Measurements from ENCODE around the gene MROH2A.
"Not testable (repeated sequence)": the region's sequence is repeated elsewhere in the genome, so short reads cannot be mapped to it uniquely, and the experiment has no call there.

Gene MROH2A, protein sequence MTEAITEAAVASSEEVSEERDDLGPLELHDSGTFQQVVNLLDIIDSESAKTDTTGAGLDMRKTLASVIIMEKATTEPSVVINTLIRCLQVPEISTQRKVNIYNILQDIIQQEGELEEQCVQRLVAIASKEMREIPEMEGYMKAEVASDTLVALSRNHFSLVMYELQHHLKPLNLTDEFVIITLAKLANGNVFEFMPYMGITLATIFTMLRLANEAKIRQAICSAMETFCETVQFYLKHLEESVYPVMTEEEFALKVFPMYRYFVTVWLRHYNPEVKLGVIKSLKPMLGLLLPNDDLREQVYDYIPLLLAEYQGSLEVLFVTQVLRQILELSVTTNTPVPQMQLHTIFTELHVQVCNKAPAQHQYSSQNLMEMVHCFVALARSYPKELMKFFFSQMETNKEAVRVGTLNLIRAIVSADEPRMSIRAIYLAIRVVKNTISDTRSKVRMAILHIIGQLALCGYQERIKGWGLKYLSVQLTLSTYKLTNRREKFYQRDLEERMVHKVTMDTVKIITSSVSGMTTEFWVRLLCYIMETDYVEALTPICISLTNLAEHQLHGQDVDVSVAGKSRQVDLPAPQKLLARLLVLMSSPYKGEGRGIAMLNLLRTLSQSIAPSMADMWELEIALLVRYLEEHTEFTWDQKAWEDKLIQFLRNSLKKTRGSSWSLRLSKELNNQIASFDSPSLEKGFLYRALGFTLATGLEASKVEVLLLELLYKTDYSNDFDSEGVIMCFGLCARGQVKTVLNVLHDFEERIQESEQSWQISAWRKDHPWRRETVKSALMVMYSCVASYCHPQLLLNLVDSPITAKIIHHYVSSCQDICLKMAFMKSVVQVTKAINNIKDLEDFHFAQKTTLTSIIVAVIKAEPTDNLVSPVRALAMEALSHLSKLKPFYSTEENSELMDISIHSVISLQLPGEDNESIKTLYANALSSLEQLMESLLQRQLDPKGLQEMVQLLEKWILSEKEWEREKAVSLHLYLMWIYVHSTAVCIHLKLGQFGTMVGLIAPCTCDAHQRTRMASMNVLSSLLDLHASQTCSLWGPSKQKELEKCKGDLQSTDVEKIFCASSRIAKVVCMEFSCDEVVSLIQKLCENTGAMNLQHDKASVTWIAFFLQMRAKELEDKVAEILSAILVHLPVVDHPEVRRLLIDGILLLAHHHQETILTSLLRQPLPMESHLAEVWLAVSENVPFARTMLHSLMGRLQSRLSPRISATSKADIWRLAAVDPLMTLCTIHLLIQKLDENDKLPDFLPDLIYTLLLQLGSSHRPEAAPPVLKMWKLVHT (N-terminal part only)

DNA sequence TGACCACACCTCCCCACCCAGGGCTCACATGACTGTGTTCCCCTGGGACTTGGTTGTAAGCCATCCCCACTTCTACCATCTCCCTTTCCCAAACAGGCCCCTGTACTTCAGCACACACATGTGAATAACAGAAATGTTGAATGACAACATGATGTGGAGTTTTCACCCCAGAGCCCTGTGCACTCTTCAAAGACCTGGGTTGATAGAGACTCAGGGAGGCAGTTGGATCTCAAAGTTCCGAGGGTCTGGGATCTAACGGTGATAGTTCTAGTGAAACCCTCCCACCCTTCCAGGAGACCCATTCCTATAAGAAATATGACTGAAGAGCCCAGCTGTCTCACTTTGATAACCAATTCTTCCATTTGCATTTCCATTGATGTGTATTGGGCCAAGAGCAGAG is at the start of gene MROH2A:
MROH2A (plus strand) TSS at position 301 of the 400 bp plus-strand sequence. CDS start 1,029 bp downstream, outside the sequence.
- no peak for DNase-seq (ENCODE audit: low read depth)

DNA sequence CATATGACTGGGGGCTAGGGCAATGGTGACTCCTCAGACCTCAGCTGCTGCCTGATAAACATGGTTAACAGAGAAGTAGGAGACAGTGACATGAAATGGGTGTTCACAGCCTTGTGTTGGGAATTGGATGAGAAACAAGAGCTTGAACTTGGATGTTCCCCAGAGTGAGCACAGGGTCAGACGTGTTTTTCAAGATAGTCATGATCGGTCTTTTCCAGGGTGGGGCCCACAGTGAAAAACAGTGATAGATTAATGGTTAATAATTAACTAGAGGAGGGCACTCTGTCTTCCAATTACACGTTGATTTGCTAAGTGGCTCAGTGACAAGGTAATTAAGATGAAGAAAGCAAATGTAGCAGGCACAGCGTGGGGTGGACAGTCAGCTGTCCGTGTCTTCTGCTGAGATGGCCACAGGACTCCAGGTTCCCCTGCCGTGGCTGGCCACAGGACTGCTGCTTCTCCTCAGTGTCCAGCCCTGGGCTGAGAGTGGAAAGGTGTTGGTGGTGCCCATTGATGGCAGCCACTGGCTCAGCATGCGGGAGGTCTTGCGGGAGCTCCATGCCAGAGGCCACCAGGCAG is 49.3 kb upstream of the MROH2A start, which contains the start of gene UGT1A3:
UGT1A3 (plus strand) TSS at position 320 of the 579 bp plus-strand sequence; CDS start at position 405, 85 bp downstream.
- no peak for DNase-seq (ENCODE audit: low read depth)

DNA sequence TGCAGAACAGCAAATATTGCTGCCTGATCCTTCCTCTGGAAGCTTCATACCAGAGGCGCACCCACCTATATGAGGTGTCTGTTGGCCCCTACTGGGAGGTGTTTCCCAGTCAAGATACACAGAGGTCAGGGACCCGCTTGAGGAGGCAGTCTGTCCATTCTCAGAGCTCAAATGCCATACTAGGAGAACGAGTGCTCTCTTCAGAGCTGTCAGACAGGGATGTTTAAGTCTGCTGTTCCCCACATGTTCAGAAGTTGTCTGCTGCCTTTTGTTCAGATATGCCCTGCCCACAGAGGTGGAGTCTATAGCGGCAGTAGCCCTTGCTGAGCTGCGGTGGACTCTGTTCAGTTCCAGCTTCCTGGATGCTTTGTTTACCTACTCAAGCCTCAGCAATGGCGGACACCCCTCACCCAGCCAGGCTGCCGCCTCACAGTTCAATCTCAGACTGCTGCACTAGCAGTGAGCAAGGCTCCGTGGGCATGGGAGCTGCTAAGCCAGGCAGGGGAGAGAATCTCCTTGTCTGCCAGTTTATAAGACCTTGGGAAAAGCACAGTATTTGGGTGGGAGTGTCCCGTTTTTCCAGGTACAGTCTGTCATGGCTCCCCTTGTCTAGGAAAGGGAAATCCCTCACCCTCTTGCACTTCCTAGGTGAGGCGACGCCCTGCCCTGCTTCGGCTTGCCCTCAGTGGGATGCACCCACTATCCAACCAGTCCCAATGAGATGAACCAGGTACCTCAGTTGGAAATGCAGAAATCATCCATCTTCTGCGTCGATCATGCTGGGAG is 41.1 kb upstream of the MROH2A start:
- DNase-seq (ENCODE audit: low read depth), result not testable (repeated sequence)

DNA sequence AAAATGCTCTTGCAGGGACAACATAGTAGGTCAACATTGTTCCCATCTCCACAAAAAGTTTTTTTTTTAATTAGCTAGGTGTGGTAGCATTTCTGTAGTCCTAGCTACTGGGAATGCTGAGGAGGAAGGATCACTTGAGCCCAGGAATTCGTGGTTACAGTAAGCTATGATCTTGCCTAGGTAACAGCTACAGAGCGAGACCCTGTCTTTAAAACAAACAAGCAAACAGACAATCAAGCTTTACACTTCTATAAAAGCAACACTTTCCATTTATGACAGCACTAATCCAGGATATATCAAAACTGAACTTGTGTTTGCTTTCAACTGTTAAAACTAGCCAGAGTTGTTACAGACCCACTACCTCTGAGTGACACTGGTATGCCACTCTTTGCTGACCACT is 37.3 kb upstream of the MROH2A start:
- DNase-seq (ENCODE audit: low read depth), result no peak

DNA sequence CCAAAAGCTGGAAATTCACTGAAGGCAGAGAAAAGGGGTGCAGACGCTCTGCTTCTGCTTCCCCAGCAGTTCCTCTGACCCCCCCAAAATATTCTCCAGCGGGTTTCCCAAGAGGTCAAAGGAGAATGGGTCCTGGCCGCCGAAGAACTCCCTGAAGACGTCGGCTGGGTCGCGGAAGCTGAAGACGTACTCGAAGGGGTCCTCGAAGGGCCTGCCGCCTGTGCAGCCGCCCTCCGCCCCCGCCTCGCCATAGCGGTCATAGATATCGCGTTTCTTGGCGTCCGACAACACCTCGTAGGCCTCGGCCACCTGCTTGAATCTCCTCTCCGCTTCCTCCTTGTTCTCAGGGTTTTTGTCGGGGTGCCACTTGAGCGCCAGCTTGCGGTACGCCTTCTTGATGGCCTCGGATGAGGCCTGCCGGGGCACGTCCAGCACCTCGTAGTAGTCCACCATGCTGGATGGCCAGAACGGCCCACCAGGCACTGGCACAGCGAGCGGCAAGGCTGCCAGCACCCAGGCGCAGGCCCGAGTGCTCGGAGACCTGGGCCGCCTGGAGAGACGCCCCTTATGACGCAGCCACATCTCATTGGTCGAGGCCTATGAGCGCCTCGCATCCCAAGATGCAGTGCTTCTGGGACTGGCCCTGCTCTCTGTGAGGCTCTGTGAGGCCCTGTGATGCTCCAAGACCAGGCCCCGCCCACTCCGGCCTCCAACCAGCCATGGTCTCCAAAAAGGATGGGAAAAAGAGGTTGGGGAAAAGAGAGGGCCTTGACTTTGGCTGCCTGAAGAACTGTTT is 34.5 kb upstream of the MROH2A start:
- no peak for DNase-seq (ENCODE audit: low read depth)

DNA sequence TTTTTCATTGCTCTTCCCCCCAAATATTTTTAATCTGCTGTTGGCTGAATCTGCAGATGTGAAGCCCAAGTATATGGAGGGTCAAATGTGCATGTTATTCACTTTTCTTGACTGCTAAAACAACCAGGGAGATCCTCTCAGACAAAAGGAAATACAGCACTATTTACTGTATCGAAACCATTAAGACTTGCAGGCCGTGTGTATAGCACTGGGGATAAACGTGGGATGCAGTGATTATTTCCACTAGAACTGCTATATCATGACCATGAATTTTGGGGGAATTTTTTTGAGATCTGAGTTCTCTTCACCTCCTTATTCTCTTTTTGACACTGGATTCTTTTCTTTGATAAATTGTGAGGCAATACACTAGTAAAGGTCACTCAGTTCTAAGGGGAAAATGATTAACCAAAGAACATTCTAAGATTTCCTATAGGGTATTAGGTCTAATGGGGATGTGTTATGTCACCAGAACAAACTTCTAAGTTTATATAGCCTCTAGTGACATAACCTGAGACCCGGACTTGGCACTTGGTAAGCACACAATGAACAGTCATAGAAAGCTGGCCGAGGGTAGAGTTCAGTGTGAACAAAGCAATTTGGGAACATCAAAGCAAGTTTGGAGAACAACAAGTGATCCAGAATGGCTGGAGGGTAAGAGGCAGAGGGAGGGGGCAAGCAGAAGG is 32.9 kb upstream of the MROH2A start:
- DNase-seq (ENCODE audit: low read depth), result no peak

DNA sequence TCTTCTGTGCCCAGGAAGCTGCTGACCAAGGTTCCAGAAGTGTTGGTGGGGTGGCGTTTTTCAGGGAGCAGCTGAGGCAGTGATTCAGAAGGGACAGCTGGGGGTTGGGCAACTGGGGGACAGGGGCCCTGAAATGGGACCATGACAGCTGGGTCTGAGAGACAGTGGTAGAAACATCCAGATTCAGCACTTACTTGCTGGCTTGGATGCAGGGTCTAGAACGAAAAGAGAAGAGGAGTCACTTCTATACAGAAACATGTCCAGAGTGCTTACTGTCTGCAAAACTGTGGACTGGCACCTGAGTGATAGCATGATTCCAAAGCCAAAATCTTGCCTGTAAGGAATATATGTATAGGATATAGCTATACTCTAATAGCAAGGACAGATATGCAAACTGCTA is 32.3 kb upstream of the MROH2A start:
- not testable (repeated sequence) for DNase-seq (ENCODE audit: low read depth)

DNA sequence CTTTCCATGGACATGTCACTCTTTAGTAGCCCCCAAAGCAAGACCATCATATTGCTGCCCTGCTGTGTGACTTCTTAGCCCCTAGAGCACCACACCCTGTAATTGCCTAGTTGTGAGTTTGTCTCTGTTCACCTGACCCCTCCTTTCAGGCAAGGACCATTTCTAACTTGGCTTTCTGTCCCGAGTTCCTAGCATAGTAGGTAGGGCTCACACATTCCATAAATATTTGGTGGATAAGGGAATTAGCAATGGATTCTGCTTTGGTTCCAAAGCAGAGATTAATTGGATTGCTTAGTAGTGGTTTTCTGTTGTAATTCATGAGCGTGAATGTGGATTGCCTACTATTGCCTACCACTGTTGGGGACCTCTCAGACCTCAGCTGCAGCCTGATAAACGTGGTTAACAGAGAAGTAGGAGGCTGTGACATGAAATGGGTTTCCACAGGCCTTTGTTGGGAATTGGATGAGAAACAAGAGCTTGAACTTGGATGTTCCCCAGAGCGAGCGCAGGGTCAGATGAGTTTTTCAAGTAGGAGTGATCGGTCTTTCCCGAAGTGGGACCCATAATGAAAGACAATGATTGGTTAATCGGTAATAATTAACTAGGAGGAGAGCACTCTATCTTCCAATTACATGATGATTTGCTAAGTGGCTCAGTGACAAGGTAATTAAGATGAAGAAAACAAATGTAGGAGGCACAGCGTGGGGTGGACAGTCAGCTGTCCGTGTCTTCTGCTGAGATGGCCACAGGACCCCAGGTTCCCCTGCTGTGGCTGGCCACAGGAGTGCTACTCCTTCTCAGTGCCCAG is 31.5 kb upstream of the MROH2A start:
- DNase-seq (ENCODE audit: low read depth), result no peak

DNA sequence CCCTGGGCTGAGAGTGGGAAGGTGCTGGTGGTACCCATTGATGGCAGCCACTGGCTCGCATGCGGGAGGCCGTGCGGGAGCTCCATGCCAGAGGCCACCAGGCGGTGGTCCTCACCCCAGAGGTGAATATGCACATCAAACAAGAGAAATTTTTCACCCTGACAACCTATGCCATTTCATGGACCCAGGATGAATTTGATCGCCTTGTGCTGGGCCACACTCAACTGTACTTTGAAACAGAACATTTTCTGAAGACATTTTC is 30.9 kb upstream of the MROH2A start:
- no peak for DNase-seq (ENCODE audit: low read depth)

DNA sequence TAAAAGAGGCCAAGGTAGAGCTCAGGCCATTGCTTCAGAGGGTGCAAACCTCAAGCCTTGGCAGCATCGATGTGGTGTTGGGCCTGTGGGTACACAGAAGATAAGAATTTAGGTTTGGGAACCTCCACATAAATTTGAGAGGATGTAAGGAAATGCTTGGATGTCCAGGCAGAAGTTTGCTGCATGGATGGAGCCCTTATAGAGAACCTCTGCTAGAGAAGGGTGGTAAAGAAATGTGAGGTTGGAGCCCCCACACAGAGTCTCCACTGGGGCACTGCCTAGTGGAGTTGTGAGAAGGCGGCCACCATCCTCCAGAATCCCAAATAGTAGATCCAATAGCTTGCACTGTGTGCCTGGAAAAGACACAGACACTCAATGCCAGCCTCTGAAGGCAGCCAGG is 27.4 kb upstream of the MROH2A start:
- DNase-seq (ENCODE audit: low read depth), result not testable (repeated sequence)

GRCh38 chr2:233751212-233752009 is 26.7 kb upstream of the MROH2A start:
- not testable (repeated sequence) for DNase-seq (ENCODE audit: low read depth)

GRCh38 chr2:233754872-233755611 is 23.1 kb upstream of the MROH2A start:
- no peak for DNase-seq (ENCODE audit: low read depth)

GRCh38 chr2:233756429-233757081 is 21.6 kb upstream of the MROH2A start:
- no peak for DNase-seq (ENCODE audit: low read depth)

DNA sequence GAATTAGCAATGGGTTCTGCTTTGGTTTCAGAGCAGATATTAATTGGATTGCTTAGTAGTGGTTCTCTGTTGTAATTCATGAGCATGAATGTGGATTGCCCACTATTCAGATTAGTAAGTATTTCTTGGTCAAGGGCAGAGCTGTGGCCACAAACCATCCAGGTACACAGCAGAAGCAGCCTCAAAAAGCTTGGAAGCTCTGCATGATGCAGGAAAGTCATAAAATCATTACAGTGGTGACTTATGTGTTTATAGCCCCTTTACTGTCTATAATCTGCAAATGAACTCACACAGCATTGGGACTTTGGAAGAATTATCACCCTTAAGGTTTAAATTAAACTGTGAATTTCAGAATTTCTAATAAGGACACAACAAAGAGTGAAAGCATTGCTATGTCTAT is 20.0 kb upstream of the MROH2A start:
- DNase-seq (ENCODE audit: low read depth), result no peak

DNA sequence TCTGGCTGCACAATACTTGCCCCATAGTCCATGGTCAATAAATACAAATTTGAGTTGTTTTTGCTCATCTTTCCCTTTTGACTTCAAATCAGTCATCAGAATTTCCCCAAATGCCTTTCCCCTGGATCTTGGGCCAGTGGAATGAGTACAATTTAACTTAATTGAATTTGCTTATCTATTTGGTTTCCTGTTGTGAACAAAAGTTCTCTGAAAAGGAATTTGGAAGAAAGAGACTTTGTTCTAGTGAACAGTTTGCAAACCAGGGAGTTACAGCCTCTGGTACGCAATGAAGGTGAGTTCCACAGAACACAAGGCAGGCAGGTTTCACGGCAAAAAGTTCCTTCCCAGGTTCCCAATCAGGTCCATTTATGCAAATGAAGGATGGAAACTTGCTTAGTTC is 19.3 kb upstream of the MROH2A start:
- DNase-seq (ENCODE audit: low read depth), result no peak

DNA sequence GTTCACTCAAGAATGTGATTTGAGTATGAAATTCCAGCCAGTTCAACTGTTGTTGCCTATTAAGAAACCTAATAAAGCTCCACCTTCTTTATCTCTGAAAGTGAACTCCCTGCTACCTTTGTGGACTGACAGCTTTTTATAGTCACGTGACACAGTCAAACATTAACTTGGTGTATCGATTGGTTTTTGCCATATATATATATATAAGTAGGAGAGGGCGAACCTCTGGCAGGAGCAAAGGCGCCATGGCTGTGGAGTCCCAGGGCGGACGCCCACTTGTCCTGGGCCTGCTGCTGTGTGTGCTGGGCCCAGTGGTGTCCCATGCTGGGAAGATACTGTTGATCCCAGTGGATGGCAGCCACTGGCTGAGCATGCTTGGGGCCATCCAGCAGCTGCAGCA is 18.1 kb upstream of the MROH2A start, which contains the start of gene UGT1A1:
UGT1A1 (plus strand) TSS at position 228 of the 400 bp plus-strand sequence; CDS start at position 246, 18 bp downstream.
- DNase-seq (ENCODE audit: low read depth), result no peak
